Measurements from ENCODE around the gene LPIN1. TPM values are rescaled to one million over a fixed set of nuclear protein-coding genes. Genes with fewer than 3 reads are reported as not detected.

The LPIN1 gene
- total and polyA plus RNA-seq, 8 donors = 16.4 to 47.2 (median 20.9) TPM

DNA sequence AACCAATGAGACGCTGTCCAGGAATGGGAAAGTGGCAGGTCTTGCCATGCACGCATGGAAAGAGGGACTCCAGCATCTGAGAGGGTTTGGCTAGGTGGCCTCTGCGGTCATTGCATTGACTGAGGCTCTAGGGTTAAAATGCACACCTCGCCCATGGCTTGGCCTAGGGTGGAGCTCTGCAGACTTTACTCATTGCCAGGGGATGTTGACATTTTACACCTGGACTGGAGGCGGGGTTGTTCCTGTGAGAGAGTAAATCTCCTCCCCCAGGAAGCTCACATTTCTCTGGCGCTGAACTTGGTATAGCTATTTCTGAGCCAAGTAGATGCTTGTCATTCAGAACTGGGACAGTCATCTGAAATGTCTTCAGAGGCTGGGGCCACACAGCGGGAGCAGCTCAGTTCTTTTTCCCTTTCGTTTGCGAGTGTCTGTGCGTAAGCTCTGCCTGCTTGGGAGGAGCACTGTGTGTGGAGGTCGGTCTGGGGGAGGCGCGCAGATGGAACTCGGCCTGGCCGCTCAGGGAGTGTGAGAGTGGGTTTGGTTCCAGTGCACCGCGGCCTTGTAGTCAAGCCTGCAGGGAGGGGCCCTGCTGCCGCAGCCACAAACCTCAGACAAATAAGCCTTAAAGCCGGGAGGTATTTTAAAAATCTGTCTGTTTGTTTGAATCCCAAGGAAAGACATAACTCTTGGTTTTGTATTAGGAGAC lies 76.5 kb downstream of the LPIN1 start:
- intact Hi-C loops (cut with DNase I) = no loop called here
- TF ChIP-seq, protein P1, sequence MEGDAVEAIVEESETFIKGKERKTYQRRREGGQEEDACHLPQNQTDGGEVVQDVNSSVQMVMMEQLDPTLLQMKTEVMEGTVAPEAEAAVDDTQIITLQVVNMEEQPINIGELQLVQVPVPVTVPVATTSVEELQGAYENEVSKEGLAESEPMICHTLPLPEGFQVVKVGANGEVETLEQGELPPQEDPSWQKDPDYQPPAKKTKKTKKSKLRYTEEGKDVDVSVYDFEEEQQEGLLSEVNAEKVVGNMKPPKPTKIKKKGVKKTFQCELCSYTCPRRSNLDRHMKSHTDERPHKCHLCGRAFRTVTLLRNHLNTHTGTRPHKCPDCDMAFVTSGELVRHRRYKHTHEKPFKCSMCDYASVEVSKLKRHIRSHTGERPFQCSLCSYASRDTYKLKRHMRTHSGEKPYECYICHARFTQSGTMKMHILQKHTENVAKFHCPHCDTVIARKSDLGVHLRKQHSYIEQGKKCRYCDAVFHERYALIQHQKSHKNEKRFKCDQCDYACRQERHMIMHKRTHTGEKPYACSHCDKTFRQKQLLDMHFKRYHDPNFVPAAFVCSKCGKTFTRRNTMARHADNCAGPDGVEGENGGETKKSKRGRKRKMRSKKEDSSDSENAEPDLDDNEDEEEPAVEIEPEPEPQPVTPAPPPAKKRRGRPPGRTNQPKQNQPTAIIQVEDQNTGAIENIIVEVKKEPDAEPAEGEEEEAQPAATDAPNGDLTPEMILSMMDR (IDR thresholded peaks at IDR 0.05) = no peak
- H3K27me3 ChIP-seq = no peaks in the 10 kb centered on the region
- no peak overlapping the region for H3K4me3 ChIP-seq
- H3K9me3 ChIP-seq = no peaks in the 10 kb centered on the region
- H3K36me3 ChIP-seq = peaks cover 0 to 90% of the 10 kb centered on the region in 2 donors
- H3K4me1 ChIP-seq = no peaks in the 10 kb centered on the region
- no peak overlapping the region for H3K27ac ChIP-seq
- no peak for DNase-seq
- peak; percentile 73 for ATAC-seq

DNA sequence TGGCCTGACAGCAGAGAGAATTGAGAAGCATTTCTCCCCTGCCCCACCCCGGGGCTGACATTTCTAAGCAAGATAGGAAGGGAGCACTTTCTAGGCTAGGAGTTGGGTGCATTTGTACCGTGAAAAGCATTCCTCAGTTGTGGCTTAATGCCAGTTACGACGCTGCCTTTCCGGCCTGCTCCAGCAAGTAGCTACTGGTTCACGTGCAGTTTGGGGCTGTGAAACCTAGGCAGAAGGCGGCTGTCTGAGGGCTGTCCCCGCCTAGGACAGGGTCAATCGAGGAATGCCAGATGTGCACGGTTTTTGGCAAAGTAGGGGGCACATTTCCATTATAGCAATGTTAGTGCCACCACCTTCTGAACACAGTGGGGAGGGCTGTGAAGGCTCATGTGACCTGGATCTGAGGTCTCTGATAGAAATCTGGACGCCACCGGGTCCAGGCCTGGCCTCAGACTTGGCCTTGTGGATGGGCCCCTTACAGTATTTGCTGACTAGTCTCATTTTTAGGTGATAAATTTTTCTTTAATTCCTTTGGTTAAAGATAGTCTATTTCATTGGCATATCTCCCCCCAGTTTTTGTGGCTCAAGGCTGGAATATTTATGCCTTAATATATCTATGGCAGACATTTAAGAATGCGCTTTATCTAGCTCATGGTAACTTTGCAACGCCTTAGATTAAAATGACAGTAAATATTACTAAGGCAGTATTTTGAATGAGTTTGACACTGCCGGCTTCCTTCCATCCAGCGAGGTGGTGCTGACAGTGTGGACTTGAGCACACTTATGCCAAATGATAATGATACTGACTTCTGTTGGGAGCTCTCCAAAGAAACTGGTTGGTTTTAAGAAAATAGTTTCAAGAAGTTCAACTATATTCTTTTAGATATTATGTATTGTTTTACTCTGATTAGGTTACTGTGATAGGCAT lies 78.7 kb downstream of the LPIN1 start:
- Histone ChIP-seq H3K9me3 (no peaks in the 10 kb centered on the region), H3K4me3 (no peak overlapping the region), H3K27ac (no peak overlapping the region), H3K4me1 (peaks cover 9 to 17% of the 10 kb centered on the region in 2 donors), H3K27me3 (no peaks in the 10 kb centered on the region), H3K36me3 (peaks cover 0 to 77% of the 10 kb centered on the region in 2 donors)
- intact Hi-C loops (cut with DNase I) = no loop called here
- DNase-seq (peak in 1 of 4 donors; percentile 40), ATAC-seq (no peak)
- TF ChIP-seq, protein P1 (IDR thresholded peaks at IDR 0.05) = no peak

DNA sequence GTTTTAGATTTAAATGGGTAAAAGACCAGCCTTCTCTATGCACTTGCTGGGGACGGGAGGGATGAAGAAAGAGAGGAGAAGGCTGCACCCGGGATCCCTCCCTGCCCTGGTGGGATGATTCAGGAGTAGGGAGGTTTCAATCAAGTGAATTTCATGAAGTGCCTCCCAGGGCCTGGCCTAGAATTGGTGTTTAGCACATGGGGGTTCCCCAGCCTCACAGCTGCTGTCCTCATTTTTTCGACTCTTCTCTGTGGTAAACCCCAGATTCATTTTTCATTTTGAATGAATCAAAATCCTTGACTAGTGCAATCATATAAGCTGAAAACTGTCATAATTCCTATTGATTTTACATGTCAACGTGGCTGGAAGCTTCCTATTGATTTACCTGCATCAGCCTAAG lies 81.1 kb downstream of the LPIN1 start:
- TF ChIP-seq, protein P1 (IDR thresholded peaks at IDR 0.05) = no peak
- Histone ChIP-seq H3K4me3 (no peak overlapping the region), H3K27me3 (peaks cover 0 to 10% of the 10 kb centered on the region in 2 donors), H3K36me3 (peaks cover 0 to 53% of the 10 kb centered on the region in 2 donors), H3K4me1 (peaks cover 9 to 32% of the 10 kb centered on the region in 2 donors), H3K9me3 (no peaks in the 10 kb centered on the region), H3K27ac (no peak overlapping the region)
- ATAC-seq = no peak
- intact Hi-C loops (cut with DNase I) = no loop called here
- no peak for DNase-seq

DNA sequence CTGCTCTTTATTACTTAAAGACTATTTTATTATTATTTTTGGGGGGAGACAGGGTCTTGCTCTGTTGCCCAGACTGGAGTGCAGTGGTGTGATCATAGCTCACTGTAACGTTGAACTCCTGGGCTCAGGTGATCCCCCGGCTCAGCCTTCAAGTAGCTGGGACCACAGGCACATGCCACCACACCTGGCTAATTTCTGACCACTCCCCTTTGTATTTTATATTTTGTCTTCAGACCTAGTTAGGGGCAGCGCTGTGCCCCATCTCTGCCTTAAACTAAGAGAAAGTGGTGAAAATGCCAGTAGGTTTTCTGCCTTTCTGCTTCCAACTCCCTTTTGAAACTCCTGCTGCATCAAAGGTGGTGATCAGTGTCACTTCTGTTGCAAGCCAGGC lies 82.5 kb downstream of the LPIN1 start:
- TF ChIP-seq, protein P1 (IDR thresholded peaks at IDR 0.05) = no peak
- intact Hi-C loops (cut with DNase I) = no loop called here
- H3K27me3 ChIP-seq = peaks cover 0 to 10% of the 10 kb centered on the region in 2 donors
- H3K4me1 ChIP-seq = peaks cover 9 to 32% of the 10 kb centered on the region in 2 donors
- DNase-seq (no peak), ATAC-seq (no peak)
- peak overlapping the region; percentile 81 to 82 for H3K27ac ChIP-seq
- peaks cover 0 to 39% of the 10 kb centered on the region in 2 donors for H3K36me3 ChIP-seq
- no peaks in the 10 kb centered on the region for H3K9me3 ChIP-seq
- no peak overlapping the region for H3K4me3 ChIP-seq
